CD14-positive monocyte (primary cell): ENCODE results near the gene MMAB. TPM values are rescaled to one million over a fixed set of nuclear protein-coding genes. Genes with fewer than 3 reads are reported as not detected.

ENCODE experiments used
- DNase-seq, 3 donors: peaks; one replicate each; pipeline ENCODE4 v3.0.0-alpha.2; 2011 to 2022
- H2AFZ ChIP-seq: 2 replicates; pipeline ENCODE4 v1.6.0; 2012; ENCODE audit warnings: mild to moderate bottlenecking, low read depth, low read length, inconsistent platforms; ENCODE audit not compliant: insufficient read depth, poor library complexity, severe bottlenecking
- H3K27ac ChIP-seq, 2 donors: 1 replicate in 1 of 2; 2 replicates in 1 of 2; pipeline ENCODE4 v1.5.1; 2012 to 2013; ENCODE audit warnings: low read length in 2 of 2, control low read depth in 1 of 2, inconsistent platforms in 1 of 2, low read depth in 1 of 2, mild to moderate bottlenecking in 1 of 2
- H3K27me3 ChIP-seq, 2 donors: one replicate each; pipeline versions ENCODE4 v1.6.0 to v1.6.1; 2011 to 2013; ENCODE audit warnings: low read length in 2 of 2; ENCODE audit not compliant: control insufficient read depth in 2 of 2, insufficient read depth in 2 of 2
- H3K36me3 ChIP-seq, 2 donors: replicated peaks in 1 of 2; 1 replicate in 1 of 2; 2 replicates in 1 of 2; pipeline versions ENCODE4 v1.5.1 to v1.6.1; 2012 to 2013; ENCODE audit warnings: low read length in 2 of 2, control low read depth in 1 of 2, inconsistent platforms in 1 of 2, mild to moderate bottlenecking in 1 of 2; ENCODE audit not compliant: insufficient read depth in 2 of 2, control insufficient read depth in 1 of 2
- H3K4me1 ChIP-seq, 2 donors: 1 replicate in 1 of 2; 2 replicates in 1 of 2; pipeline versions ENCODE4 v1.5.1 to v1.6.1; 2012 to 2013; ENCODE audit warnings: low read length in 2 of 2, control low read depth in 1 of 2, inconsistent platforms in 1 of 2, mild to moderate bottlenecking in 1 of 2, moderate library complexity in 1 of 2; ENCODE audit not compliant: insufficient read depth in 2 of 2, control insufficient read depth in 1 of 2
- H3K4me2 ChIP-seq: replicated peaks from 2 replicates; pipeline ENCODE3; 2012; ENCODE audit warnings: low read length, moderate library complexity, mild to moderate bottlenecking; ENCODE audit not compliant: poor library complexity, severe bottlenecking; ENCODE audit errors: extremely low read depth
- H3K4me3 ChIP-seq, 3 experiments: fragments of 200-600 bp in 1 of 3; sonication (generic) in 1 of 3; replicated peaks in 1 of 3; 1 replicate in 2 of 3; 2 replicates in 1 of 3; pipeline ENCODE4 v1.5.1; 2011 to 2013; ENCODE audit warnings: low read length in 3 of 3, mild to moderate bottlenecking in 3 of 3, control low read depth in 2 of 3, low read depth in 2 of 3, inconsistent platforms in 1 of 3, moderate library complexity in 1 of 3
- H3K79me2 ChIP-seq: 2 replicates; pipeline ENCODE4 v1.6.0; 2012; ENCODE audit warnings: mild to moderate bottlenecking, control low read depth, inconsistent platforms, low read length, moderate library complexity; ENCODE audit not compliant: insufficient read depth
- H3K9ac ChIP-seq: 2 replicates; pipeline ENCODE4 v1.6.0; 2017; ENCODE audit warnings: low read length, mild to moderate bottlenecking; ENCODE audit not compliant: insufficient read depth, poor library complexity, severe bottlenecking
- H3K9me3 ChIP-seq, 2 donors: replicated peaks in 1 of 2; 1 replicate in 1 of 2; 2 replicates in 1 of 2; pipeline versions ENCODE4 v1.5.1 to v1.6.1; 2012 to 2013; ENCODE audit warnings: low read length in 2 of 2, control low read depth in 1 of 2; ENCODE audit not compliant: control insufficient read depth in 1 of 2, insufficient read depth in 1 of 2
- H4K20me1 ChIP-seq: 2 replicates; pipeline ENCODE4 v1.6.0; 2012; ENCODE audit warnings: mild to moderate bottlenecking, low read length, control low read depth, moderate library complexity; ENCODE audit not compliant: insufficient read depth
- H3K27ac Mint-ChIP-seq, 7 donors: one replicate each; pipeline ENCODE4 v1.8.0; 2020; ENCODE audit warnings: mild to moderate bottlenecking in 7 of 7, mixed read lengths in 7 of 7, moderate library complexity in 6 of 7, inconsistent platforms in 2 of 7
- H3K27me3 Mint-ChIP-seq, 3 donors: one replicate each; pipeline ENCODE4 v1.8.0; 2021 to 2022; ENCODE audit warnings: low read depth in 3 of 3, mild to moderate bottlenecking in 3 of 3, mixed read lengths in 3 of 3, moderate library complexity in 3 of 3, inconsistent platforms in 1 of 3
- H3K36me3 Mint-ChIP-seq, 2 donors: one replicate each; pipeline ENCODE4 v1.8.0; 2020; ENCODE audit warnings: mixed read lengths in 2 of 2, inconsistent platforms in 1 of 2, mild to moderate bottlenecking in 1 of 2
- H3K4me1 Mint-ChIP-seq: one replicate; pipeline ENCODE4 v1.8.0; 2020; ENCODE audit warnings: mild to moderate bottlenecking, mixed read lengths
- H3K4me3 Mint-ChIP-seq, 2 donors: one replicate each; pipeline ENCODE4 v1.8.0; 2020; ENCODE audit warnings: mild to moderate bottlenecking in 2 of 2, mixed read lengths in 2 of 2, moderate library complexity in 1 of 2
- H3K9me3 Mint-ChIP-seq, 7 donors: one replicate each; pipeline ENCODE4 v1.8.0; 2020 to 2022; ENCODE audit warnings: mixed read lengths in 7 of 7, mild to moderate bottlenecking in 6 of 7, moderate library complexity in 6 of 7, inconsistent platforms in 2 of 7
- CTCF ChIP-seq: fragments of 200-600 bp; IDR thresholded peaks from one replicate; pipeline ENCODE4 v1.8.0; 2022; ENCODE audit warnings: antibody characterized with exemption, mild to moderate bottlenecking
- WGBS: methylation state at CpG from one replicate; pipeline ENCODE4 v1.1.5; 2013; ENCODE audit warnings: missing lambda C conversion rate; ENCODE audit not compliant: insufficient coverage; 5-methylcytosine and 5-hydroxymethylcytosine counted together
- intact Hi-C, 2 donors: fragments of 100-400 bp; cut with micrococcal nuclease; formaldehyde crosslinking; loops; one replicate each; pipeline versions ENCODE4 v1.15.0 to v1.15.1; 2023
- polyA plus RNA-seq, 3 donors: library from polyadenylated mRNA; depleted of rRNA in 1 of 3; unstranded in 2 of 3; stranded (reverse) in 1 of 3; fragments of 300-500 nt in 2 of 3; fragments of >200 nt in 1 of 3; fragmentation: Illumina TruSeq in 2 of 3; gene quantifications; 1 replicate in 2 of 3; 2 replicates in 1 of 3; pipeline ENCODE4 v1.2.3, GENCODE V29; 2012 to 2021

MMAB gene
- polyA plus RNA-seq, 3 donors = 5.0 to 15.6 (median 12.4) TPM

GRCh38 chr12:109532721-109533486 is 40.4 kb downstream of the MMAB start:
- H3K4me3 Mint-ChIP-seq = no peak overlapping the region
- peaks cover 0 to 4% (median 0%) of the 10 kb centered on the region in 3 donors for H3K27me3 Mint-ChIP-seq
- no peaks in the 10 kb centered on the region for H3K9me3 Mint-ChIP-seq
- peak overlapping the region in 1 of 7 donors; percentile 8 for H3K27ac Mint-ChIP-seq
- TF ChIP-seq CTCF = no peak
- intact Hi-C loops = no loop called here
- Histone ChIP-seq H3K27ac (no peak overlapping the region), H3K9ac (no peak overlapping the region), H2AFZ (no peak overlapping the region), H3K27me3 (no peaks in the 10 kb centered on the region), H3K4me1 (no peaks in the 10 kb centered on the region), H3K79me2 (no peaks in the 10 kb centered on the region), H3K4me3 (no peak overlapping the region), H3K4me2 (no peak overlapping the region), H3K36me3 (peaks cover 38 to 85% of the 10 kb centered on the region in 2 donors), H3K9me3 (no peaks in the 10 kb centered on the region), H4K20me1 (no peaks in the 10 kb centered on the region)
- DNase-seq = no peak
- WGBS = 99% methylated on average over 17 of the region's 24 CpGs
- no peaks in the 10 kb centered on the region for H3K4me1 Mint-ChIP-seq
- peaks cover 60 to 73% of the 10 kb centered on the region in 2 donors for H3K36me3 Mint-ChIP-seq

DNA sequence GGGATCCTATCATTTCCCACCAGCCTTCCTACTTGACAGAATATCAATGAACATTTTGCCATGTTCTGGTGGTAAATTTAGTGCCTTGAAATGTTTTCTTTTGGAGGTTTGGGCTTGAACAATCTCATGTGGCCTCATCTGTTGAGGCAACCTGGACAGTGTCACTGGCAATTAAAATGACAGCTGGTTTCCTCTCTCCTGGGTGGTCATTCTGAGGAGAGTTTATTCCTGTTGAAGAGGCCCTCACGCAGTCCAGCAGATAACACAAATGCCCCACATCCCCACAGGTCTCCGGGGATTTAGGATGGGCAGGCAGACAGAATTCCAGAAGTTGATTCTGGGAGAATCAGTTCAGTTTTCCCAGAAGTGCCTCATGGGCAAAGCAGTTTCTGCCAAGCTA is 41.9 kb downstream of the MMAB start:
- H3K9me3 ChIP-seq = no peaks in the 10 kb centered on the region
- H3K27me3 ChIP-seq = no peaks in the 10 kb centered on the region
- no peak for DNase-seq
- no peaks in the 10 kb centered on the region for H3K79me2 ChIP-seq
- no peaks in the 10 kb centered on the region for H3K4me1 ChIP-seq
- H3K4me3 ChIP-seq = no peak overlapping the region
- 100% methylated on average over 1 of the region's 2 CpGs for WGBS
- no peaks in the 10 kb centered on the region for H4K20me1 ChIP-seq
- H3K9ac ChIP-seq = no peak overlapping the region
- no peak overlapping the region for H3K4me2 ChIP-seq
- Mint-ChIP-seq H3K9me3 (no peaks in the 10 kb centered on the region), H3K27me3 (peaks cover 0 to 4% (median 0%) of the 10 kb centered on the region in 3 donors), H3K27ac (no peak overlapping the region), H3K4me1 (no peaks in the 10 kb centered on the region), H3K36me3 (peaks cover 69 to 88% of the 10 kb centered on the region in 2 donors), H3K4me3 (no peak overlapping the region)
- H2AFZ ChIP-seq = no peak overlapping the region
- H3K36me3 ChIP-seq = peaks cover 50 to 100% of the 10 kb centered on the region in 2 donors
- no peak for TF ChIP-seq CTCF
- no peak overlapping the region for H3K27ac ChIP-seq
- intact Hi-C loops = no loop called here
